ENCODE measurements around the gene SRPRA.

The SRPRA gene

GRCh38 chr11:126282736-126283591 is 14.3 kb upstream of the SRPRA start, which contains the start of gene TIRAP (continued):
- TF ChIP-seq, protein P1, sequence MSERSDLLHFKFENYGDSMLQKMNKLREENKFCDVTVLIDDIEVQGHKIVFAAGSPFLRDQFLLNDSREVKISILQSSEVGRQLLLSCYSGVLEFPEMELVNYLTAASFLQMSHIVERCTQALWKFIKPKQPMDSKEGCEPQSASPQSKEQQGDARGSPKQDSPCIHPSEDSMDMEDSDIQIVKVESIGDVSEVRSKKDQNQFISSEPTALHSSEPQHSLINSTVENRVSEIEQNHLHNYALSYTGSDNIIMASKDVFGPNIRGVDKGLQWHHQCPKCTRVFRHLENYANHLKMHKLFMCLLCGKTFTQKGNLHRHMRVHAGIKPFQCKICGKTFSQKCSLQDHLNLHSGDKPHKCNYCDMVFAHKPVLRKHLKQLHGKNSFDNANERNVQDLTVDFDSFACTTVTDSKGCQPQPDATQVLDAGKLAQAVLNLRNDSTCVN (tag by site-specific recombination; optimal IDR thresholded peaks at IDR 0.05) = peak; percentile 77
- TF ChIP-seq ZNF16 (tag by site-specific recombination; IDR thresholded peaks at IDR 0.05; ENCODE audit: low read depth) (no peak), ZBTB49 (tag by site-specific recombination; IDR thresholded peaks at IDR 0.05; ENCODE audit: low read depth) (no peak), ZNF174 (tag by site-specific recombination; IDR thresholded peaks at IDR 0.05) (no peak), ZNF623 (tag by site-specific recombination; IDR thresholded peaks at IDR 0.05) (no peak), ZNF155 (tag by site-specific recombination; IDR thresholded peaks at IDR 0.05) (no peak), HOXC10 (CRISPR knock-in tag; IDR thresholded peaks at IDR 0.05) (no peak), ZFP69B (tag by site-specific recombination; IDR thresholded peaks at IDR 0.05) (no peak), SP3 (tag by site-specific recombination; IDR thresholded peaks at IDR 0.05) (0 out of 2 replicates have a peak, but pooled peaks have one; percentile 21), ZNF248 (tag by site-specific recombination; IDR thresholded peaks at IDR 0.05) (no peak), IKZF3 (tag by site-specific recombination; IDR thresholded peaks at IDR 0.05) (peak; percentile 42), ZBTB21 (tag by site-specific recombination; IDR thresholded peaks at IDR 0.05) (no peak), ZBTB7A (tag by site-specific recombination; IDR thresholded peaks at IDR 0.05; ENCODE audit: low read depth) (no peak), ZNF394 (tag by site-specific recombination; IDR thresholded peaks at IDR 0.05; ENCODE audit: borderline replicate concordance) (no peak), REPIN1 (tag by site-specific recombination; IDR thresholded peaks at IDR 0.05; ENCODE audit: low read depth) (no peak), SP7 (tag by site-specific recombination; IDR thresholded peaks at IDR 0.05) (no peak), KLF17 (tag by site-specific recombination; IDR thresholded peaks at IDR 0.05) (peak; percentile 36; the same call in 1 of the 2 replicates), SALL2 (tag by site-specific recombination; IDR thresholded peaks at IDR 0.05; ENCODE audit: borderline replicate concordance) (no peak), ZNF555 (tag by site-specific recombination; conservative IDR thresholded peaks at IDR 0.05) (no peak), ZNF639 (tag by site-specific recombination; IDR thresholded peaks at IDR 0.05) (no peak), ZNF335 (tag by site-specific recombination; conservative IDR thresholded peaks at IDR 0.05) (peak; percentile 66)
- TF ChIP-seq, protein P2, sequence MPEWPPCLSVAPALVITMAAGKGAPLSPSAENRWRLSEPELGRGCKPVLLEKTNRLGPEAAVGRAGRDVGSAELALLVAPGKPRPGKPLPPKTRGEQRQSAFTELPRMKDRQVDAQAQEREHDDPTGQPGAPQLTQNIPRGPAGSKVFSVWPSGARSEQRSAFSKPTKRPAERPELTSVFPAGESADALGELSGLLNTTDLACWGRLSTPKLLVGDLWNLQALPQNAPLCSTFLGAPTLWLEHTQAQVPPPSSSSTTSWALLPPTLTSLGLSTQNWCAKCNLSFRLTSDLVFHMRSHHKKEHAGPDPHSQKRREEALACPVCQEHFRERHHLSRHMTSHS (tag by site-specific recombination; IDR thresholded peaks at IDR 0.05) = no peak
- TF ChIP-seq, protein P3, sequence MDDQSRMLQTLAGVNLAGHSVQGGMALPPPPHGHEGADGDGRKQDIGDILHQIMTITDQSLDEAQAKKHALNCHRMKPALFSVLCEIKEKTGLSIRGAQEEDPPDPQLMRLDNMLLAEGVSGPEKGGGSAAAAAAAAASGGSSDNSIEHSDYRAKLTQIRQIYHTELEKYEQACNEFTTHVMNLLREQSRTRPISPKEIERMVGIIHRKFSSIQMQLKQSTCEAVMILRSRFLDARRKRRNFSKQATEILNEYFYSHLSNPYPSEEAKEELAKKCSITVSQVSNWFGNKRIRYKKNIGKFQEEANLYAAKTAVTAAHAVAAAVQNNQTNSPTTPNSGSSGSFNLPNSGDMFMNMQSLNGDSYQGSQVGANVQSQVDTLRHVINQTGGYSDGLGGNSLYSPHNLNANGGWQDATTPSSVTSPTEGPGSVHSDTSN (CRISPR knock-in tag; IDR thresholded peaks at IDR 0.05) = no peak
- TF ChIP-seq, protein P4, sequence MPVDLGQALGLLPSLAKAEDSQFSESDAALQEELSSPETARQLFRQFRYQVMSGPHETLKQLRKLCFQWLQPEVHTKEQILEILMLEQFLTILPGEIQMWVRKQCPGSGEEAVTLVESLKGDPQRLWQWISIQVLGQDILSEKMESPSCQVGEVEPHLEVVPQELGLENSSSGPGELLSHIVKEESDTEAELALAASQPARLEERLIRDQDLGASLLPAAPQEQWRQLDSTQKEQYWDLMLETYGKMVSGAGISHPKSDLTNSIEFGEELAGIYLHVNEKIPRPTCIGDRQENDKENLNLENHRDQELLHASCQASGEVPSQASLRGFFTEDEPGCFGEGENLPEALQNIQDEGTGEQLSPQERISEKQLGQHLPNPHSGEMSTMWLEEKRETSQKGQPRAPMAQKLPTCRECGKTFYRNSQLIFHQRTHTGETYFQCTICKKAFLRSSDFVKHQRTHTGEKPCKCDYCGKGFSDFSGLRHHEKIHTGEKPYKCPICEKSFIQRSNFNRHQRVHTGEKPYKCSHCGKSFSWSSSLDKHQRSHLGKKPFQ (tag by site-specific recombination; IDR thresholded peaks at IDR 0.05) = no peak
- TF ChIP-seq, protein P5, sequence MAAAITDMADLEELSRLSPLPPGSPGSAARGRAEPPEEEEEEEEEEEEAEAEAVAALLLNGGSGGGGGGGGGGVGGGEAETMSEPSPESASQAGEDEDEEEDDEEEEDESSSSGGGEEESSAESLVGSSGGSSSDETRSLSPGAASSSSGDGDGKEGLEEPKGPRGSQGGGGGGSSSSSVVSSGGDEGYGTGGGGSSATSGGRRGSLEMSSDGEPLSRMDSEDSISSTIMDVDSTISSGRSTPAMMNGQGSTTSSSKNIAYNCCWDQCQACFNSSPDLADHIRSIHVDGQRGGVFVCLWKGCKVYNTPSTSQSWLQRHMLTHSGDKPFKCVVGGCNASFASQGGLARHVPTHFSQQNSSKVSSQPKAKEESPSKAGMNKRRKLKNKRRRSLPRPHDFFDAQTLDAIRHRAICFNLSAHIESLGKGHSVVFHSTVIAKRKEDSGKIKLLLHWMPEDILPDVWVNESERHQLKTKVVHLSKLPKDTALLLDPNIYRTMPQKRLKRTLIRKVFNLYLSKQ (tag by site-specific recombination; IDR thresholded peaks at IDR 0.05; ENCODE audit: borderline replicate concordance) = no peak
- TF ChIP-seq, protein P6, sequence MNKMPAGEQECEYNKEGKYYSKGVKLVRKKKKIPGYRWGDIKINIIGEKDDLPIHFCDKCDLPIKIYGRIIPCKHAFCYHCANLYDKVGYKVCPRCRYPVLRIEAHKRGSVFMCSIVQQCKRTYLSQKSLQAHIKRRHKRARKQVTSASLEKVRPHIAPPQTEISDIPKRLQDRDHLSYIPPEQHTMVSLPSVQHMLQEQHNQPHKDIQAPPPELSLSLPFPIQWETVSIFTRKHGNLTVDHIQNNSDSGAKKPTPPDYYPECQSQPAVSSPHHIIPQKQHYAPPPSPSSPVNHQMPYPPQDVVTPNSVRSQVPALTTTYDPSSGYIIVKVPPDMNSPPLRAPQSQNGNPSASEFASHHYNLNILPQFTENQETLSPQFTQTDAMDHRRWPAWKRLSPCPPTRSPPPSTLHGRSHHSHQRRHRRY (tag by site-specific recombination; IDR thresholded peaks at IDR 0.05) = no peak

Data from HEK293 (cell line).